Cardiac muscle cell (in vitro differentiated cells and primary cell): ENCODE measurements around the gene ZNF48. TPM values are rescaled to one million over a fixed set of nuclear protein-coding genes. Genes with fewer than 3 reads are reported as not detected.

Source experiments
- DNase-seq, 2 donors: peaks; one replicate each; pipeline versions ENCODE4 v3.0.0 to v3.0.0-alpha.2; 2010 to 2017; ENCODE audit warnings: low read depth in 1 of 2, low spot score in 1 of 2
- H3K27ac ChIP-seq: fragments of 200-600 bp; sonication (generic); 2 replicates; pipeline ENCODE4 v1.5.1; 2016
- H3K27me3 ChIP-seq: fragments of 200-600 bp; sonication (generic); 2 replicates; pipeline ENCODE4 v1.6.0; 2016; ENCODE audit warnings: control low read depth
- H3K36me3 ChIP-seq: fragments of 200-600 bp; sonication (generic); 2 replicates; pipeline ENCODE4 v1.5.1; 2016; ENCODE audit warnings: control low read depth
- H3K4me1 ChIP-seq: fragments of 200-600 bp; sonication (generic); 2 replicates; pipeline ENCODE4 v1.8.1; 2017; ENCODE audit warnings: low read depth, mild to moderate bottlenecking, mixed run types
- H3K4me3 ChIP-seq: fragments of 200-600 bp; sonication (generic); 2 replicates; pipeline ENCODE4 v1.5.1; 2016; ENCODE audit warnings: mild to moderate bottlenecking
- H3K9me3 ChIP-seq: fragments of 200-600 bp; sonication (generic); 2 replicates; pipeline ENCODE4 v1.5.1; 2017; ENCODE audit warnings: low read depth, mild to moderate bottlenecking, control low read depth
- polyA plus RNA-seq: library from polyadenylated mRNA; unstranded; fragments of >200 nt; fragmentation: Nextera tagmentation; extraction: Ambion mirVana; gene quantifications from 2 replicates; pipeline ENCODE4 v1.2.1, GENCODE V29; 2016
- total RNA-seq: library from RNA; depleted of rRNA; stranded (reverse); fragments of >200 nt; gene quantifications from 2 replicates; pipeline ENCODE4 v1.2.3, GENCODE V29; 2016
- TF ChIP-seq, protein P1 (sequence below): IDR thresholded peaks from 2 replicates; pipeline ENCODE4 v1.5.1; 2012; ENCODE audit warnings: low read depth, mild to moderate bottlenecking, low read length

ZNF48 gene
- total and polyA plus RNA-seq, 2 experiments from 2014 or later: 12.5 to 32.3 TPM

GRCh38 chr16:30377050-30377811 is 18.0 kb upstream of the ZNF48 start:
- Histone ChIP-seq H3K9me3 (no peaks in the 10 kb centered on the region), H3K27me3 (no peaks in the 10 kb centered on the region), H3K36me3 (no peaks in the 10 kb centered on the region), H3K4me1 (peaks cover 15% of the 10 kb centered on the region), H3K27ac (peak overlapping the region; percentile 98), H3K4me3 (no peak overlapping the region)
- TF ChIP-seq, protein P1, sequence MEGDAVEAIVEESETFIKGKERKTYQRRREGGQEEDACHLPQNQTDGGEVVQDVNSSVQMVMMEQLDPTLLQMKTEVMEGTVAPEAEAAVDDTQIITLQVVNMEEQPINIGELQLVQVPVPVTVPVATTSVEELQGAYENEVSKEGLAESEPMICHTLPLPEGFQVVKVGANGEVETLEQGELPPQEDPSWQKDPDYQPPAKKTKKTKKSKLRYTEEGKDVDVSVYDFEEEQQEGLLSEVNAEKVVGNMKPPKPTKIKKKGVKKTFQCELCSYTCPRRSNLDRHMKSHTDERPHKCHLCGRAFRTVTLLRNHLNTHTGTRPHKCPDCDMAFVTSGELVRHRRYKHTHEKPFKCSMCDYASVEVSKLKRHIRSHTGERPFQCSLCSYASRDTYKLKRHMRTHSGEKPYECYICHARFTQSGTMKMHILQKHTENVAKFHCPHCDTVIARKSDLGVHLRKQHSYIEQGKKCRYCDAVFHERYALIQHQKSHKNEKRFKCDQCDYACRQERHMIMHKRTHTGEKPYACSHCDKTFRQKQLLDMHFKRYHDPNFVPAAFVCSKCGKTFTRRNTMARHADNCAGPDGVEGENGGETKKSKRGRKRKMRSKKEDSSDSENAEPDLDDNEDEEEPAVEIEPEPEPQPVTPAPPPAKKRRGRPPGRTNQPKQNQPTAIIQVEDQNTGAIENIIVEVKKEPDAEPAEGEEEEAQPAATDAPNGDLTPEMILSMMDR: no peak
- DNase-seq: no peak

GRCh38 chr16:30377812-30378235 is 17.4 kb upstream of the ZNF48 start:
- H3K9me3 ChIP-seq: no peaks in the 10 kb centered on the region
- DNase-seq: peak; percentile 86 to 95
- H3K27ac ChIP-seq: peak overlapping the region; percentile 98
- H3K4me1 ChIP-seq: peaks cover 9% of the 10 kb centered on the region
- peak overlapping the region; percentile 60 for H3K4me3 ChIP-seq
- TF ChIP-seq, protein P1: no peak
- H3K36me3 ChIP-seq: no peaks in the 10 kb centered on the region
- H3K27me3 ChIP-seq: no peaks in the 10 kb centered on the region

DNA sequence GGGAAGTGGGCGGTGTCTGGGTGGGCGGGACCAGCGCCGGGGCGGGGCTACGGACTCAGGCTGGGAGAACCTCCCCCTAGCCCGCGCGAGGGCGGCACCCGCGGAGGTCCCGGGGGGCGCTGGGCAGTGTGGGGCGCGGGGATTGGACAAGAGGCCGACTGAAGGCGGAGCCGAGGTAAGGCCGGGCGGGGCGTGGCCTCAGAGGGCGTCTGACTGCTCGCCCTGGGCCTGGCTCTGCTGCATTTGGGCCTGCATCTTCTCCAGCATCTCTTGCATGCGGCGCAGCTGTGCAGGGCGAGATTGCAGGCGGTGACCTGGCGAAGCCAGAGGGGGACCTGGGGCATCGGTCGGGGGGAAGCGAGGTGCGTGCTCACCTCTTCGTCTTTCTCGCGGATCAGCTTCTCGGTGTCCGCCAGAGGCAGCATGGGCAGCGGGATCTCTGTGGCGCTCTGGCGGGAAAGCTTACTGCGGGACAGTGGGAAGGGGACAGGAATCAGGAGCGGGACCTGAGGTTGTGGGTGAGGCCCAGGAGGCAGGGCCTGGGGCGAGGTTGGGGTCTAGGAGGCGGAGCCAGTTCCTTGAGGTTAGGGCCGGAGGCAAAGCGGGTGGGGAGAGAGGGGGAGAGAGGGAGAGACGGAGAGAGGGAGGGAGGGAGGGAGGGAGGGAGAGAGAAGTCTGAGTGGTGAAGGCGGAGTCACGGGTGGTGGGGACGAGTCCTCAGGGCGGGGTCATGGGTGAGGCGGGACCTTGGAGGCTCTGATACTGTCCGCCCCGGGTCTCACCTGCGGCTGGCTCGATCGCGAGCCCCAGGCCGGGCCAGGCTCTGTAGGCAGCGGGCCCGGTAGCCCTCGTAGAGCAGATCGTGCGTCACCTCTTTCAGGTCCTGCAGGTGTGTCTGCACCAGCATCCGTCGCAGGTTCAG is 16.7 kb upstream of the ZNF48 start:
- H3K4me3 ChIP-seq: peak overlapping the region; percentile 60
- TF ChIP-seq, protein P1: peak; percentile 25
- no peaks in the 10 kb centered on the region for H3K9me3 ChIP-seq
- H3K27me3 ChIP-seq: no peaks in the 10 kb centered on the region
- H3K4me1 ChIP-seq: peaks cover 9% of the 10 kb centered on the region
- H3K36me3 ChIP-seq: no peaks in the 10 kb centered on the region
- DNase-seq: peak; percentile 99
- H3K27ac ChIP-seq: peak overlapping the region; percentile 98

- no peaks in the 10 kb centered on the region for H3K9me3 ChIP-seq
- TF ChIP-seq, protein P1: no peak
- H3K4me1 ChIP-seq: peaks cover 9% of the 10 kb centered on the region
- peak overlapping the region; percentile 98 for H3K27ac ChIP-seq
- peak overlapping the region; percentile 60 for H3K4me3 ChIP-seq
- DNase-seq: no peak
- no peaks in the 10 kb centered on the region for H3K36me3 ChIP-seq
- H3K27me3 ChIP-seq: no peaks in the 10 kb centered on the region
These were observed 15.9 kb upstream of the ZNF48 start for GRCh38 chr16:30379158-30379783.

- H3K4me3 ChIP-seq: no peak overlapping the region
- peaks cover 9% of the 10 kb centered on the region for H3K4me1 ChIP-seq
- no peaks in the 10 kb centered on the region for H3K27me3 ChIP-seq
- TF ChIP-seq, protein P1: no peak
- no peaks in the 10 kb centered on the region for H3K9me3 ChIP-seq
- no peak overlapping the region for H3K27ac ChIP-seq
- no peak for DNase-seq
- H3K36me3 ChIP-seq: no peaks in the 10 kb centered on the region
These were observed 15.0 kb upstream of the ZNF48 start for GRCh38 chr16:30380072-30380802.
